SW480 (cell line): ENCODE results near the gene HGF.
"Not testable (repeated sequence)": the region's sequence is repeated elsewhere in the genome, so short reads cannot be mapped to it uniquely, and the experiment has no call there.

Source experiments
- DNase-seq: peaks from one replicate; pipeline ENCODE4 v3.0.0-alpha.2; 2016; ENCODE audit warnings: low spot score

HGF gene

GRCh38 chr7:81776161-81776560 is 6.3 kb upstream of the HGF start:
- peak; percentile 29 for DNase-seq

GRCh38 chr7:81775560-81775959 is 5.7 kb upstream of the HGF start:
- DNase-seq, result no peak

GRCh38 chr7:81774551-81774950 is 4.7 kb upstream of the HGF start:
- DNase-seq, result no peak

- DNase-seq, result no peak
Observed at GRCh38 chr7:81770728-81771223, 929 bp upstream of the HGF start.

GRCh38 chr7:81768951-81769778 is 682 bp downstream of the HGF start:
- no peak for DNase-seq

GRCh38 chr7:81767926-81768325 is 1.9 kb downstream of the HGF start:
- DNase-seq, result no peak

- DNase-seq, result no peak
Observed at GRCh38 chr7:81761821-81762220, 8.0 kb downstream of the HGF start.

- DNase-seq, result no peak
Observed at GRCh38 chr7:81761031-81761430, 8.8 kb downstream of the HGF start.

GRCh38 chr7:81754918-81755696 is 14.7 kb downstream of the HGF start:
- no peak for DNase-seq

- no peak for DNase-seq
Observed at GRCh38 chr7:81753392-81753791, 16.5 kb downstream of the HGF start.

- DNase-seq, result no peak
Observed at GRCh38 chr7:81752318-81752714, 17.5 kb downstream of the HGF start.

- DNase-seq, result no peak
Observed at GRCh38 chr7:81751619-81752317, 18.1 kb downstream of the HGF start.

- no peak for DNase-seq
Observed at GRCh38 chr7:81745637-81746036, 24.2 kb downstream of the HGF start.

- no peak for DNase-seq
Observed at GRCh38 chr7:81744389-81744788, 25.5 kb downstream of the HGF start.

GRCh38 chr7:81743665-81744064 is 26.2 kb downstream of the HGF start:
- DNase-seq, result no peak

- peak; percentile 66 for DNase-seq
Observed at GRCh38 chr7:81743201-81743600, 26.6 kb downstream of the HGF start.

GRCh38 chr7:81740403-81740802 is 29.4 kb downstream of the HGF start:
- DNase-seq, result no peak

GRCh38 chr7:81736091-81736490 is 33.8 kb downstream of the HGF start:
- DNase-seq, result peak; percentile 39

GRCh38 chr7:81725812-81726127 is 44.1 kb downstream of the HGF start:
- no peak for DNase-seq

- DNase-seq, result no peak
Observed at GRCh38 chr7:81725003-81725811, 44.6 kb downstream of the HGF start.

GRCh38 chr7:81722250-81722649 is 47.6 kb downstream of the HGF start:
- not testable (repeated sequence) for DNase-seq

GRCh38 chr7:81721437-81721836 is 48.4 kb downstream of the HGF start:
- no peak for DNase-seq
